ENCODE data around the gene STON2. TPM values are rescaled to one million over a fixed set of nuclear protein-coding genes. Genes with fewer than 3 reads are reported as not detected.

STON2 gene
- total RNA-seq, 1 experiment from 2014 or later = 12.3 TPM

DNA sequence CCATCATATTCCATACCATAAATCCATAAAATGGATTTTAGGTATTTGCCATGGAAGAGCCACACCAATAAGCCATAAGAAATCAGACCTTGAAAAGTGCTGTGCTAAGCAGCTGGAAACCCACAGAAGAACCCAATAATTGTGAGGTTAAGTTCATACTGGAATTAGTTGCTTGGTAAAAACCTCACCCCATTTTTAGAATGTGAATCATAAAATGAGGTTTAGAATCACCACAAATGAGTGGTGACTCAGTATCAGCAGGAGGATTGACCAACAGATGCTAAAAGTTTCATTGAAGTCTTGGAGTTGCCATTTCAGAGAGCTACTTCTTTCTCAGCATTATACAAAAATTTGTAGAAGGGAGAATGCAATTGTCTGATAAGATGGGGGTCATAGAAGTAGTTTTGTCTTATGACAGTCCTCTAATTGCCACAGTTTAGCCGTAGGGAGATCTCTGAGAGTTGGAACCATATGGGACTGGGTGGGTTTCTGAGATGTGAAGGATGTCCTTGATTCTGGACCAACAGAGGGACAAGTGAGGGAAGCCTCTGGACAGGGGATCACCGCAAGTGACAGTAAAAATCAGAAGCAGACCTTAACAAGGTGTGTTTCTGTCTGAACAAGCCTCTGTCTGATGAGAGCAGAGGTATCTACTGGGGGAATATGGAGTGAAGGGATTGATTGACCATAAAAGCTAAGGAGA is 1.4 kb upstream of the STON2 start:
- peak overlapping the region; percentile 84 for H3K4me2 ChIP-seq (ENCODE audit: low read length)
- intact Hi-C loops (cut with micrococcal nuclease) = loop anchor here (2.0 to 5.0 kb wide), 3 partner anchors 51 to 79 kb away; no protein-coding TSS in a partner anchor
- no peaks in the 10 kb centered on the region for H3K36me3 ChIP-seq (ENCODE audit: low read depth, low read length)
- no TSS peak for BruUV-seq (replicated peaks)
- no peaks in the 10 kb centered on the region for H3K27me3 ChIP-seq (ENCODE audit: low read length)
- peaks cover 11% of the 10 kb centered on the region for H3F3A ChIP-seq (ENCODE audit: low read length, unreplicated experiment)
- H3K4me1 ChIP-seq (ENCODE audit: insufficient read depth, low read length) = peaks cover 47% of the 10 kb centered on the region
- DNase-seq (peak; percentile 95), ATAC-seq (peak; percentile 49)
- POLR2A ChIA-PET (ENCODE audit: unreplicated experiment) = interaction anchor here (1.0 kb wide), 1 partner anchor 34 kb away, joined by 6 read pairs; no protein-coding TSS in a partner anchor
- H3K9ac ChIP-seq (ENCODE audit: low read length) = peak overlapping the region; percentile 91
- H3K4me3 ChIP-seq (ENCODE audit: low read length) = peak overlapping the region; percentile 55
- no peak for TF ChIP-seq EZH2 (IDR thresholded peaks at IDR 0.05; ENCODE audit: low read length, unreplicated experiment)
- TF ChIP-seq, protein P1, sequence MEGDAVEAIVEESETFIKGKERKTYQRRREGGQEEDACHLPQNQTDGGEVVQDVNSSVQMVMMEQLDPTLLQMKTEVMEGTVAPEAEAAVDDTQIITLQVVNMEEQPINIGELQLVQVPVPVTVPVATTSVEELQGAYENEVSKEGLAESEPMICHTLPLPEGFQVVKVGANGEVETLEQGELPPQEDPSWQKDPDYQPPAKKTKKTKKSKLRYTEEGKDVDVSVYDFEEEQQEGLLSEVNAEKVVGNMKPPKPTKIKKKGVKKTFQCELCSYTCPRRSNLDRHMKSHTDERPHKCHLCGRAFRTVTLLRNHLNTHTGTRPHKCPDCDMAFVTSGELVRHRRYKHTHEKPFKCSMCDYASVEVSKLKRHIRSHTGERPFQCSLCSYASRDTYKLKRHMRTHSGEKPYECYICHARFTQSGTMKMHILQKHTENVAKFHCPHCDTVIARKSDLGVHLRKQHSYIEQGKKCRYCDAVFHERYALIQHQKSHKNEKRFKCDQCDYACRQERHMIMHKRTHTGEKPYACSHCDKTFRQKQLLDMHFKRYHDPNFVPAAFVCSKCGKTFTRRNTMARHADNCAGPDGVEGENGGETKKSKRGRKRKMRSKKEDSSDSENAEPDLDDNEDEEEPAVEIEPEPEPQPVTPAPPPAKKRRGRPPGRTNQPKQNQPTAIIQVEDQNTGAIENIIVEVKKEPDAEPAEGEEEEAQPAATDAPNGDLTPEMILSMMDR (conservative IDR thresholded peaks at IDR 0.05; ENCODE audit: low read depth, low read length) = no peak
- no peak for TF ChIP-seq EZH2phosphoT487 (IDR thresholded peaks at IDR 0.05; ENCODE audit: borderline replicate concordance, low read length)
- no peaks in the 10 kb centered on the region for H3K9me3 ChIP-seq (ENCODE audit: low read length)
- no peaks in the 10 kb centered on the region for H4K20me1 ChIP-seq (ENCODE audit: low read length)
- H2AFZ ChIP-seq (ENCODE audit: low read length) = no peak overlapping the region
- CTCF ChIA-PET = no interaction called here
- H3K27ac ChIP-seq (ENCODE audit: low read length) = peak overlapping the region; percentile 99
- H3K79me2 ChIP-seq (ENCODE audit: low read length) = no peaks in the 10 kb centered on the region
- H3K9me2 ChIP-seq (replicated peaks; ENCODE audit: low read length) = no peaks in the 10 kb centered on the region

DNA sequence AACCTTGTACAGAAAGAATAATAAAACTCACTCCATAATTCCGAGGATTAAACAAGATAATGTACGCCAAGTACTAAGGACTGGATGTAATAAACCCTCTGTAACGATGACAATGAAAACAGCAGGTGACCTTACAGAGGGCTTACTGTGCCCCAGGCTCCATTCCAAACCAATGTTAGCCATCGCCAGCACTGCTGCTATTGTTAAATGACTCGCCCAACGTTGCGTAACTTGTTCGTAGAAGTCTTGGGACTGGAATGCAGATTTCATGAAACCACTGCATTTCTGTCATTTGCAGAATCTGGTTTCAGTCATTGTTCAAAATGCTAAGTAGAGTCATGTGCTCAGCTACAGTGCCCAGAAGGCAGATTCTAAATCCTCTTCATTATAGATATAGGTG is 728 bp upstream of the STON2 start:
- Histone ChIP-seq H3K4me1 (ENCODE audit: insufficient read depth, low read length) (peaks cover 51% of the 10 kb centered on the region), H3F3A (ENCODE audit: low read length, unreplicated experiment) (peaks cover 11% of the 10 kb centered on the region), H3K36me3 (ENCODE audit: low read depth, low read length) (no peaks in the 10 kb centered on the region), H4K20me1 (ENCODE audit: low read length) (no peaks in the 10 kb centered on the region), H2AFZ (ENCODE audit: low read length) (no peak overlapping the region), H3K27ac (ENCODE audit: low read length) (peak overlapping the region; percentile 99), H3K79me2 (ENCODE audit: low read length) (no peaks in the 10 kb centered on the region), H3K9me3 (ENCODE audit: low read length) (no peaks in the 10 kb centered on the region), H3K4me2 (ENCODE audit: low read length) (peak overlapping the region; percentile 84), H3K27me3 (ENCODE audit: low read length) (no peaks in the 10 kb centered on the region), H3K9me2 (replicated peaks; ENCODE audit: low read length) (no peaks in the 10 kb centered on the region), H3K4me3 (ENCODE audit: low read length) (peak overlapping the region; percentile 58), H3K9ac (ENCODE audit: low read length) (peak overlapping the region; percentile 91)
- no peak for TF ChIP-seq EZH2 (IDR thresholded peaks at IDR 0.05; ENCODE audit: low read length, unreplicated experiment)
- TF ChIP-seq, protein P1 (conservative IDR thresholded peaks at IDR 0.05; ENCODE audit: low read depth, low read length) = no peak
- TF ChIP-seq EZH2phosphoT487 (IDR thresholded peaks at IDR 0.05; ENCODE audit: borderline replicate concordance, low read length) = no peak
- CTCF ChIA-PET = no interaction called here
- ATAC-seq = peak; percentile 77
- POLR2A ChIA-PET (ENCODE audit: unreplicated experiment) = interaction anchor here (1.0 kb wide), 1 partner anchor 35 kb away, joined by 6 read pairs; no protein-coding TSS in a partner anchor
- intact Hi-C loops (cut with micrococcal nuclease) = loop anchor here (1.0 to 5.0 kb wide), 8 partner anchors 19 to 182 kb away; no protein-coding TSS in a partner anchor
- DNase-seq = peak; percentile 99
- no TSS peak for BruUV-seq (replicated peaks)
